Activated CD8-positive, alpha-beta memory T cell treated with anti-CD3 and anti-CD28 coated beads, Interleukin-2, amount 50 U/mL, for 1 hour (primary cell): Measurements from ENCODE around the gene LANCL1.
A peak's percentile ranks its signal among the peaks of the same experiment; 100 is the strongest.

ENCODE experiments used
- DNase-seq: peaks from one replicate; pipeline ENCODE4 v3.0.0-alpha.2; 2020; ENCODE audit errors: extremely low read depth

LANCL1 gene, protein sequence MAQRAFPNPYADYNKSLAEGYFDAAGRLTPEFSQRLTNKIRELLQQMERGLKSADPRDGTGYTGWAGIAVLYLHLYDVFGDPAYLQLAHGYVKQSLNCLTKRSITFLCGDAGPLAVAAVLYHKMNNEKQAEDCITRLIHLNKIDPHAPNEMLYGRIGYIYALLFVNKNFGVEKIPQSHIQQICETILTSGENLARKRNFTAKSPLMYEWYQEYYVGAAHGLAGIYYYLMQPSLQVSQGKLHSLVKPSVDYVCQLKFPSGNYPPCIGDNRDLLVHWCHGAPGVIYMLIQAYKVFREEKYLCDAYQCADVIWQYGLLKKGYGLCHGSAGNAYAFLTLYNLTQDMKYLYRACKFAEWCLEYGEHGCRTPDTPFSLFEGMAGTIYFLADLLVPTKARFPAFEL

GRCh38 chr2:210476194-210477128 is at the start of gene LANCL1:
TSS of gene LANCL1 (minus strand) at chr2:210476759. CDS start at chr2:210476396, 363 bp downstream.
- peak; percentile 47 for DNase-seq

DNA sequence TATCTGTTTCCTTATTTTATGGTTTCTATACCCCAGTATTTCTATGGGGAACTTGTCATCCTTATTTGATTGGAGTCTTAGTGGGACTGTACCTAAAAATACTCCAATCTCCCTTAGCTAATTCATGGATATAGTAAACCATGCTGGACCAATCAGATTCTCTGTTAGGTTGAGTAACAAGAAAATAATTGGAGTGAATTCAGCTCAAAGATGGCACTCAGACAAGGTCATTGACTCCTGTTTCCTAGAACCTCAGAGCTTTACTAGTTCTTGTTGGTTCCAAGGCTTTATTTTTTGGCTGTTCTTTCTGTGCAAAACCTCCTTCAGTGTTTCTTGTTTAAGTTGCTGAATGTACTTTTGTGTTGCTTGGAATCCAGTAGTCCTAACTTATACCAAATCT is 48.0 kb upstream of the LANCL1 start:
- no peak for DNase-seq

GRCh38 chr2:210523650-210524289 is 47.2 kb upstream of the LANCL1 start:
- DNase-seq, result no peak

- no peak for DNase-seq
These were observed 45.8 kb upstream of the LANCL1 start for GRCh38 chr2:210522399-210522798.

DNA sequence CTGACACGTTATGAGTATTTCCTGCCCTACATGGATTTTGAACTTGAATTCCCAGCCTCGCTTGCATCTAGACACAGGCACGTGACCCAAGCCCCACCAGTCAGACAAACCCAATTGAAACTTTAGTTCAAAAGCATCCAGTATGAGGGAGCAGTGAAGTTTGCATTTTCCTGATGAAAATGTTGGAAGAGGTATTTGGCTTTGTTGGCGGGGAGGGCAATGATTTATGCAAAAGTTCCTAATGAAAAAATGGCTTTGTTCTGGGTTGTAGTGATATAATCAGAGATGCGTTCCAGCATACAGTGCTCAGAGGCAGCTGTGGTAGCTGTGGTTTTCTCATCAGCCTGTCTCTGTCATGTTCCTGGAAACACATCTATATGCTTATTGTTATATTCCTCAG is 43.0 kb upstream of the LANCL1 start:
- no peak for DNase-seq

DNA sequence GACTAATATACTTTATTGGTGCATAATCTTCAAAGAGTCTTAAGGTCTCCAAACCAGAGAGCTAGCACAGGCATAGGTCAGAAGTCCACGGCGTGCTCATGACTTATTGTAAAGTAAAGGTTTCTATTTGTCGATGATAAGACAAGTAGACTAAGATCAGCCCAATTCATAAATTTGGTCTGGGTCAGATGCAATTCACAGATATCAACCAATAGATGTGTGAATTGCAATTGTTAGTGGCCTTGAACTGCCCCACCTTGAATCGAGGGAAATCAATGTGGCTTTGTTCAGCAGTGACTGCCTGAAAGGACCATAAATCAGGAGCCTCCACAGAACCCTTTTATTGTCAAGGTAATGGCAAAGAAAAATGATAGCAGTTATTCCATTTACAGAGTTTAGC is 40.7 kb upstream of the LANCL1 start:
- DNase-seq, result no peak

- DNase-seq, result no peak
These were observed 39.4 kb upstream of the LANCL1 start for GRCh38 chr2:210515911-210516310.

GRCh38 chr2:210503725-210504191 is 27.2 kb upstream of the LANCL1 start:
- DNase-seq, result no peak

DNA sequence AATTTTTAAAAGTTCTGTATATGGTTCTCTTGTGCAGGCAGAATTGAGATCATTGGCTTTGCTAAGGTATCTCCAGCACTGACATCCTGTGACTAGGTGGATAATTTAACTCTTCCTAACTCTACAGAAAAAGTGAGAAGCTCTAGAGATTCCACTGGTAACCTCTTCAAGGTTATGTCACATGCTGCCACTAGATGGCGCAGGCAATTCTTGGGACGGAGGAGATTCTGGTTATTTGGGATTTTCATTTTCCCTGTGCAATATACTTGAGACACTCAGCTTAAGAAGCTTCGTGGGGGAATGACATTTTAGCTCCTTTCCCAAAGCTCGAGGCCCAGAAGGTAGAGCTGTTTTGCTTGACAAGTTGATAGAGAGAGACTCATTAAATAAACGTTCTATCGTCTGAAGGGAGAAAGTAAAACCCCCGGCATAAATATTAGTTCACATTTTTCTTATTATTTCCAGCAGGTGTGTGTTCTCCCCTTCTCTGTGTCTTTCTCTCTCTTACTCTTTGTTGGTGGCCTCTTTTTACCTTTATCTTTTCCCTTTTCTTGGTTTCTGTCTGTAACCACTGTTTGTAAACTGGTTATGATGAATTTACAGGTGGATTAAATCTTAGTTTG is 26.6 kb upstream of the LANCL1 start:
- DNase-seq, result no peak

- DNase-seq, result no peak
These were observed 20.0 kb upstream of the LANCL1 start for GRCh38 chr2:210496512-210496911.

- no peak for DNase-seq
These were observed 17.0 kb upstream of the LANCL1 start for GRCh38 chr2:210493528-210493927.

GRCh38 chr2:210481601-210482175 is 5.1 kb upstream of the LANCL1 start:
- DNase-seq, result no peak

DNA sequence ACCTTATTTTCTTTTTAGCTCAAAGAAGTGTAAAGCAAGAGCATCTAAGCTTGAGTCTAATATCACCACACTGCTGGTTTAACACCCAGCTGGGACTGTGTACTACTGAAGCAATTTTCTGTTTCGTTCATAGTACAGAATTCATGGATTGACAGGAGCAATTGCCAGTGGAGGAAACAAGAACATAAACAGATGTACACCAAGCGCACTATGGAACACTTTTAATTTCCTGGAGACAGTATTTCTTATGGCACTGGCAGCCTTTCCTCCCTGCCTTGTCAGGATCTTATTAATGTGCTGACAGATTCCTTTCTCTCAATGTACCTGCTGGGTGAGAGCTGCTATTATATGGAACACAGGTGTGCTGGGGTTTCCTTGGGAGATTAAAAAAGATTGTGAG is 4.2 kb upstream of the LANCL1 start:
- DNase-seq, result no peak

GRCh38 chr2:210480079-210480478 is 3.5 kb upstream of the LANCL1 start:
- no peak for DNase-seq

- no peak for DNase-seq
These were observed 2.1 kb upstream of the LANCL1 start for GRCh38 chr2:210478661-210479060.

- no peak for DNase-seq
These were observed 937 bp upstream of the LANCL1 start for GRCh38 chr2:210477496-210477895.

GRCh38 chr2:210475706-210476105 is 853 bp downstream of the LANCL1 start:
- DNase-seq, result no peak

DNA sequence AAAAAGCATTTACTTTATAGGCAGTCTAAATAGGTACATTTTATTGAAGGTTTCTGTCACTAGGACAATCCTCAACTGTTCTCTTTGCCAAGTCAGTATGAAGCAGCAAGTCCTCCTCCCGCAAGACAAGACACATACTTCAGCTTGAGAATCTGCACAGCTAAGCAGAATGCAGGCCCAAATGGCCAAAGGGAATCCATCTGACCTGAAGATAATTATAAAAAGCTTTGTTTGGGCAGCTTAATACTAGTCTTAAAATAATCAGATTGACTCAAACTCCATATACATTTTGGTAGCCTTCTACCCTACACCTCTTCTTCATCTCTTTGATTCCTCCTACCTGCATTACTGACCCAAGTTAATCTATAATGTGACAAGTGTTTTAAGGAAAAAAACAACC is 1.8 kb downstream of the LANCL1 start:
- DNase-seq, result no peak

- DNase-seq, result no peak
These were observed 15.2 kb downstream of the LANCL1 start for GRCh38 chr2:210461401-210461800.

DNA sequence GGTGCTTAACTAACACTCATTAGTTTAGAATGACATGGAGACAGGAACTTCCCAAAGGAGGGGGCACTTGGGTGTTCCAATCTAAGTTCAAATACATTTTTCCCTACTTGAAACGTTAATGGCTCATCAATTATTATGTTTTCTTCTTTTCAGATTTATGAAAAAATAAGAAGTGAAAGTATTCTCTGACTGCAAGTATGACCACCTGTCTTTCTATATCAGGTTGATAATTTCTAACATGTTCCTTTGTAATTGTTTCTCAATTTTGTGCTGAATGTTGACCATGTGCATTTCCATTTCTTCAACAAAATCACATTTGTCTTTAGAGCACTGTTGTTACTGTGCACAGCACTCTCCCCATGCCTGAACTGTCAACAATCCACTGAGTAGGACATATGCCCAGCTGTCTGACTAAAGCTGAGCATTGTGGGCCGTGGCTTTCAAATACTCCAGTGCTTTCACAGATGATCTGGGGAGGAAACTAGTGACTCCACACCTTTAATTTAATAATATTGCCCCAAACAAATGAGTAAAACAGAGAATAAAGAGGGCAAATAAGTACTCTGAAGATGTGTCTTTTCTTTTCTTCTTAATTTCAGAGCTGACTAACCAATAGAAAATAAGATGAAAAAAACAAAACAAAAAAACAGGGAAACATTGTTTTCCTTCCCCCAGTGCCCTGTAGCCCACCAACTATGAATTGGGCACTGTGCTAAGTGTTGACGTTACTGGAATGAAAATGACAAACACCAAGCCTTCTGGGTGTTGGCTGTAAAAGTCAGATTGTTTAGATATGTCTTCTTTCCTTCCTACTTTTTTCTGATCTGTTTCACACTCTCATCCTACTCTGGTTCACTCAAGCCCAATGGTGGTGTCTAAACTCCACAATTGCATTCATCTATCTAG is 16.0 kb downstream of the LANCL1 start:
- DNase-seq, result no peak
